BE2C (cell line): ENCODE measurements around the gene COL9A3.

Experiments used
- DNase-seq: peaks from one replicate; pipeline ENCODE4 v3.0.0-alpha.2; 2020
- H3K27me3 ChIP-seq: fragments of 250-450 bp; sonication (Bioruptor Pico); 2 replicates; pipeline ENCODE4 v1.5.1; 2020; ENCODE audit warnings: mild to moderate bottlenecking
- H3K36me3 ChIP-seq: fragments of 250-450 bp; sonication (Bioruptor Pico); 2 replicates; pipeline ENCODE4 v1.5.1; 2020; ENCODE audit warnings: mild to moderate bottlenecking
- H3K4me1 ChIP-seq: fragments of 250-450 bp; sonication (Bioruptor Pico); 2 replicates; pipeline ENCODE4 v1.5.1; 2020
- H3K4me3 ChIP-seq: 2 replicates; pipeline ENCODE4 v1.5.1; 2011; ENCODE audit warnings: low read depth, low read length
- H3K9me3 ChIP-seq: fragments of 250-450 bp; sonication (Bioruptor Pico); 2 replicates; pipeline ENCODE4 v1.5.1; 2020
- CTCF ChIP-seq: IDR thresholded peaks from 2 replicates; pipeline ENCODE4 v1.5.1; 2012; ENCODE audit warnings: mild to moderate bottlenecking, low read depth, low read length

Gene COL9A3

GRCh38 chr20:62811320-62811719 is 5.5 kb upstream of the COL9A3 start:
- H3K4me1 ChIP-seq: no peaks in the 10 kb centered on the region; the same call in 1 of the 2 replicates
- DNase-seq: no peak
- no peak overlapping the region for H3K4me3 ChIP-seq
- peaks cover 3% of the 10 kb centered on the region for H3K27me3 ChIP-seq
- no peaks in the 10 kb centered on the region for H3K9me3 ChIP-seq
- TF ChIP-seq CTCF: no peak
- H3K36me3 ChIP-seq: peaks cover 47% of the 10 kb centered on the region

GRCh38 chr20:62811720-62812119 is 5.1 kb upstream of the COL9A3 start:
- peaks cover 47% of the 10 kb centered on the region for H3K36me3 ChIP-seq
- no peaks in the 10 kb centered on the region; the same call in 1 of the 2 replicates for H3K4me1 ChIP-seq
- DNase-seq: no peak
- H3K4me3 ChIP-seq: no peak overlapping the region
- H3K9me3 ChIP-seq: no peaks in the 10 kb centered on the region
- no peak for TF ChIP-seq CTCF
- H3K27me3 ChIP-seq: peaks cover 6% of the 10 kb centered on the region

GRCh38 chr20:62812181-62812906 is 4.5 kb upstream of the COL9A3 start:
- peaks cover 45% of the 10 kb centered on the region for H3K36me3 ChIP-seq
- H3K4me3 ChIP-seq: no peak overlapping the region
- peaks cover 11% of the 10 kb centered on the region for H3K27me3 ChIP-seq
- no peaks in the 10 kb centered on the region for H3K9me3 ChIP-seq
- no peaks in the 10 kb centered on the region; the same call in 1 of the 2 replicates for H3K4me1 ChIP-seq
- DNase-seq: no peak
- no peak for TF ChIP-seq CTCF

GRCh38 chr20:62812907-62813200 is 4.0 kb upstream of the COL9A3 start:
- Histone ChIP-seq H3K9me3 (no peaks in the 10 kb centered on the region), H3K4me3 (no peak overlapping the region), H3K27me3 (peaks cover 12% of the 10 kb centered on the region), H3K4me1 (peaks cover 3% of the 10 kb centered on the region), H3K36me3 (peaks cover 40% of the 10 kb centered on the region)
- no peak for TF ChIP-seq CTCF
- no peak for DNase-seq

- no peak for DNase-seq
- Histone ChIP-seq H3K4me3 (no peak overlapping the region), H3K27me3 (peaks cover 12% of the 10 kb centered on the region), H3K36me3 (peaks cover 33% of the 10 kb centered on the region), H3K9me3 (no peaks in the 10 kb centered on the region), H3K4me1 (peaks cover 9% of the 10 kb centered on the region)
- no peak for TF ChIP-seq CTCF
Observed at GRCh38 chr20:62813588-62813987, 3.3 kb upstream of the COL9A3 start.

- TF ChIP-seq CTCF: no peak
- H3K36me3 ChIP-seq: peaks cover 29% of the 10 kb centered on the region
- no peak overlapping the region for H3K4me3 ChIP-seq
- no peaks in the 10 kb centered on the region for H3K9me3 ChIP-seq
- peak; percentile 48 for DNase-seq
- H3K27me3 ChIP-seq: peaks cover 12% of the 10 kb centered on the region
- peaks cover 15% of the 10 kb centered on the region for H3K4me1 ChIP-seq
Observed at GRCh38 chr20:62814060-62814708, 2.7 kb upstream of the COL9A3 start.
